ENCODE measurements around the gene REEP5. TPM values are rescaled to one million over a fixed set of nuclear protein-coding genes. Genes with fewer than 3 reads are reported as not detected.

The REEP5 gene
- polyA plus RNA-seq, 1 donor = 73.6 TPM

DNA sequence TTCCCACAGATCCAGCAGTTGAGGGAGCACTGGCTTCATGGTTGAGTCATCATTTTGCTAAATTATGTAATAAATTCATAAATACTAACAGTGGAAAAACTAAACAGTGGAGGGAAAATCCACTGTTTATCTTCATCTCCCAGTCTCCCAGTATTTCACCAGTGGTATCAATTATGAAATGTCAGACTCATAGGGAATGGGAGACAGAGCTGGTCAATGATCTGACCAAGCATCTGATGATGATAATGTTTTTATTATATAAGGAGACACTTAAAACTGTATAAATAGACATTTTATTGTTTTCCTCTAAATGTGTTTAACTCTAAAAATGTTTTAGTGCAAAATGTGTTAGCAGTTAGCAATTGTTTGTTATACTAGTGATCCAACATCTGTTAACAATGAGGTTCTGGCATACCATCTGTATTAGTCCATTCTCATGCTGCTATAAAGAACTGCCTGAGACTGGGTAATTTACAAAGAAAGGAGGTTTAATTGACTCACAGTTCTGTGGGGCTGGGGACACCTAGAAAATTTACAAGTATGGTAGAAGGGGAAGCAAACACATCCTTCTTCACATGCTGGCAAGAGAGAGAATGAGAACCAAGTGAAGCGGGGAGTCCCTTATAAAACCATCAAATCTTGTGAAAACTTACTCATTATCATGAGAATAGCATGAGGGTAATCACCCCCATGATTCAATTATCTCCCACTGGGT, 11.8 kb upstream of the REEP5 start:
- no peaks in the 10 kb centered on the region for H3K27me3 ChIP-seq (ENCODE audit: control insufficient read depth, insufficient read depth, low read length)
- no peak overlapping the region for H3K27ac ChIP-seq (ENCODE audit: low read length)
- no peaks in the 10 kb centered on the region for H3K4me1 ChIP-seq (ENCODE audit: control insufficient read depth, insufficient read depth, low read length)
- no peak for DNase-seq
- no peaks in the 10 kb centered on the region for H3K9me3 ChIP-seq (ENCODE audit: control insufficient read depth, low read depth, low read length)
- H3K36me3 ChIP-seq (ENCODE audit: control insufficient read depth, insufficient read depth, low read length) = no peaks in the 10 kb centered on the region
- no CpG with 5 or more reads among the region's 1 CpG for WGBS (ENCODE audit: insufficient coverage, low lambda C conversion rate)
- H3K4me3 ChIP-seq (ENCODE audit: low read length) = no peak overlapping the region

DNA sequence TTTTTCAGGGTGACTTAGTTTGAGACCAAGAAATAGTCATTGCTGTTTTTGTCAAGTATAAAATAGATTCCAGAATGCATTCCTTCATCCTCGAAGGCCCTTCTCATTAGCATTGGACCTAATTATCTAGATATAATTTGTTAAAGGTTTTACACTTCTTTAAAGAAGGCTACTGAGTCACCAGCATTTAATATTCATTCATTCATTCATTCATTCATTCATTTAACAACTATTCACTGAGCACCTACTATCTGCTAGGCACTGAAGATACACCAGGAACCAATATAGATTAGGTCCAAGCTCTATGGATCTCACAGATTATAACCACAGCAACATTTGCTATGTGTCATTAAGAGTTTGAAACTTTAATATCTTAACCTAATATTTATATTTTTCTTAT, 11.1 kb upstream of the REEP5 start:
- Histone ChIP-seq H3K4me1 (ENCODE audit: control insufficient read depth, insufficient read depth, low read length) (no peaks in the 10 kb centered on the region), H3K27me3 (ENCODE audit: control insufficient read depth, insufficient read depth, low read length) (no peaks in the 10 kb centered on the region), H3K36me3 (ENCODE audit: control insufficient read depth, insufficient read depth, low read length) (no peaks in the 10 kb centered on the region), H3K27ac (ENCODE audit: low read length) (no peak overlapping the region), H3K4me3 (ENCODE audit: low read length) (no peak overlapping the region), H3K9me3 (ENCODE audit: control insufficient read depth, low read depth, low read length) (no peaks in the 10 kb centered on the region)
- DNase-seq = no peak
- WGBS (ENCODE audit: insufficient coverage, low lambda C conversion rate) = 100% methylated on average over 1 of the region's 1 CpG

DNA sequence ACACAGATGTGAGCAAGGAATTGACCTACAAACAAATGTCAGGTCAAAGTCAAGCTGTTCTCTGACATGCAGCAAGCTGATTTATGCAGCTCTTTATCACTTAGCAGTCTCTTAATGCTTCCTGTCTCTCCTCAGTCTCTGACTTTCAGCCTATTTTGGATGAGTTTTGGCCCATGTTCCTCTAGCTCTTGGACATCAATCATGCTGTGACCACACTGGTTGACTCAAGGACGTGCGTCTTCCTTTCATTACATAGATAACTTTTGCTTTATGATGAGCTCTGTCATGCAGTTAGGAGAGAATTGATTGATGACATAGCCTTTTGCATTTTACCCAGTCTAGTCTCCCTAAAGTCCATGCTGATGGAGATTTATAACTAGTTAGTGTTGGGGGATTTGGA, 9.4 kb upstream of the REEP5 start:
- Histone ChIP-seq H3K36me3 (ENCODE audit: control insufficient read depth, insufficient read depth, low read length) (no peaks in the 10 kb centered on the region), H3K9me3 (ENCODE audit: control insufficient read depth, low read depth, low read length) (no peaks in the 10 kb centered on the region), H3K27ac (ENCODE audit: low read length) (no peak overlapping the region), H3K27me3 (ENCODE audit: control insufficient read depth, insufficient read depth, low read length) (no peaks in the 10 kb centered on the region), H3K4me3 (ENCODE audit: low read length) (no peak overlapping the region), H3K4me1 (ENCODE audit: control insufficient read depth, insufficient read depth, low read length) (no peaks in the 10 kb centered on the region)
- WGBS (ENCODE audit: insufficient coverage, low lambda C conversion rate) = no CpG with 5 or more reads among the region's 2 CpGs
- no peak for DNase-seq

DNA sequence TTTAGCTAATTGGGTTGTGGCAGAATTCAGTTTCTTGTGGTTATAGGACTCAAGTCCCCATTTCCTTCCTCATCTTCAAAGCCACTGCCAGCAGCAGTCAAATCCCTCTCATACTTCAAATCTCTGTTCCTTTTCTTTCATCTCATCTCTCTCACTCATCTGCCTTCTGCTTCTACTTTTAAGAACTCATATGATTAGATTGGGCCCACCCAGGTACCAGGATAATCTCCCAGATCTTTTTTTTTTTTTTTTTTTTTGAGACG, 8.0 kb upstream of the REEP5 start:
- H3K4me1 ChIP-seq (ENCODE audit: control insufficient read depth, insufficient read depth, low read length) = no peaks in the 10 kb centered on the region
- H3K27ac ChIP-seq (ENCODE audit: low read length) = no peak overlapping the region
- no CpG with 5 or more reads among the region's 1 CpG for WGBS (ENCODE audit: insufficient coverage, low lambda C conversion rate)
- DNase-seq = no peak
- H3K27me3 ChIP-seq (ENCODE audit: control insufficient read depth, insufficient read depth, low read length) = no peaks in the 10 kb centered on the region
- H3K9me3 ChIP-seq (ENCODE audit: control insufficient read depth, low read depth, low read length) = no peaks in the 10 kb centered on the region
- no peak overlapping the region for H3K4me3 ChIP-seq (ENCODE audit: low read length)
- H3K36me3 ChIP-seq (ENCODE audit: control insufficient read depth, insufficient read depth, low read length) = no peaks in the 10 kb centered on the region

DNA sequence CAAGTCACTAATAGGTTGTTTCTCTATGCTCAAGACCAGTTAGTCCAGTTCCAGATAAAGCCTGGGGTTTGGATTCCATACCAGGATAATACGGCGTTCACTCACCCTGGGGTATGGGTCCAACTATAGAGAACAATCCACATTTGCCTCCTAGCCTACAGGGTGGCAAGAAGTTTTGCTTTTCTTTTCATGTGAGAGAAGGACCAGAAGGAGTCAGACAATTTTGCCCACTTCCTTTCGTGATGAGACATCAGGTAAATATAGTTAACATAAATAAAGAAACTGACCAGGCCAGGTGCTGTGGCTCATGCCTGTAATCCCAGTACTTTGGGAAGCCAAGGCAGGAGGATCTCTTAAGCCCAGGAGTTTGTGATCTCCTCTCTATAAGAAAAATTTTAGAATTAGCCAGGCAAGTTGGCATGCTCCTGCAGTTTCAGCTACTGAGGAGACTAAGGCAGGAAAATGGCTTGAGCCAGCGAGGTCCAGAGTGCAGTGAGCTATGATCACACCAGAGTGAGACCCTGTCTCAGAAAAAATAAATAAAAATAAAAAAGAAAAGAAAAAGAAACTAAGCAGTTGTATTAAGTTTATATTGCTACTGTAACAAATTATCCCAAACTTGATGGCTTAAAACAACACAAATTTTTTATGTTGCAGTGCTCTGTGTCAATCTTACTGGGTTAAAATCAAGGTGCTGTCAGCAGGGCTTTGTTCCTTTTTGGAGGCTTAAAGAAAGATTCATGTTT, 7.5 kb upstream of the REEP5 start:
- WGBS (ENCODE audit: insufficient coverage, low lambda C conversion rate) = 86% methylated on average over 1 of the region's 4 CpGs
- H3K4me3 ChIP-seq (ENCODE audit: low read length) = no peak overlapping the region
- no peak overlapping the region for H3K27ac ChIP-seq (ENCODE audit: low read length)
- H3K4me1 ChIP-seq (ENCODE audit: control insufficient read depth, insufficient read depth, low read length) = no peaks in the 10 kb centered on the region
- no peaks in the 10 kb centered on the region for H3K9me3 ChIP-seq (ENCODE audit: control insufficient read depth, low read depth, low read length)
- DNase-seq = no peak
- no peaks in the 10 kb centered on the region for H3K36me3 ChIP-seq (ENCODE audit: control insufficient read depth, insufficient read depth, low read length)
- no peaks in the 10 kb centered on the region for H3K27me3 ChIP-seq (ENCODE audit: control insufficient read depth, insufficient read depth, low read length)

DNA sequence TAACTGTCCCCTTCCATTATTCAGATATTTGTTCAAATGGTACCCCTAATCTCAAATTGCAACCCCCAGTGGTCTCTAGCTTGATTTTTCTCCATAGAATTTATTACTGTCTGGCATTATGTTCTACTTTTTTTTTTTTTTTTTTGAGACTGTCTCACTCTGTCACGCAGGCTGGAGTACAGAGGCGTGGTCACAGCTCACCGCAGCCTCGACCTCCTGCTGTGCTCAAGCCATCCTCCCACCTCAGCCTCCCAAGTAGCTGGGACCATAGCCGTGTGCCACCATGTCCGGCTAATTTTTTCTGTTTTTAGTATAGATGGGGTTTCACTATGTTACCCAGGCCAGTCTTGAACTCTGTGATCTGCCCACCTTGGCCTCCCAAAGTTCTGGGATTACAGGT, 2.0 kb upstream of the REEP5 start:
- H3K4me1 ChIP-seq (ENCODE audit: control insufficient read depth, insufficient read depth, low read length) = no peaks in the 10 kb centered on the region
- no peak overlapping the region for H3K4me3 ChIP-seq (ENCODE audit: low read length)
- WGBS (ENCODE audit: insufficient coverage, low lambda C conversion rate) = no CpG with 5 or more reads among the region's 6 CpGs
- H3K27me3 ChIP-seq (ENCODE audit: control insufficient read depth, insufficient read depth, low read length) = no peaks in the 10 kb centered on the region
- no peak for DNase-seq
- H3K9me3 ChIP-seq (ENCODE audit: control insufficient read depth, low read depth, low read length) = no peaks in the 10 kb centered on the region
- no peak overlapping the region for H3K27ac ChIP-seq (ENCODE audit: low read length)
- H3K36me3 ChIP-seq (ENCODE audit: control insufficient read depth, insufficient read depth, low read length) = peaks cover 8% of the 10 kb centered on the region

DNA sequence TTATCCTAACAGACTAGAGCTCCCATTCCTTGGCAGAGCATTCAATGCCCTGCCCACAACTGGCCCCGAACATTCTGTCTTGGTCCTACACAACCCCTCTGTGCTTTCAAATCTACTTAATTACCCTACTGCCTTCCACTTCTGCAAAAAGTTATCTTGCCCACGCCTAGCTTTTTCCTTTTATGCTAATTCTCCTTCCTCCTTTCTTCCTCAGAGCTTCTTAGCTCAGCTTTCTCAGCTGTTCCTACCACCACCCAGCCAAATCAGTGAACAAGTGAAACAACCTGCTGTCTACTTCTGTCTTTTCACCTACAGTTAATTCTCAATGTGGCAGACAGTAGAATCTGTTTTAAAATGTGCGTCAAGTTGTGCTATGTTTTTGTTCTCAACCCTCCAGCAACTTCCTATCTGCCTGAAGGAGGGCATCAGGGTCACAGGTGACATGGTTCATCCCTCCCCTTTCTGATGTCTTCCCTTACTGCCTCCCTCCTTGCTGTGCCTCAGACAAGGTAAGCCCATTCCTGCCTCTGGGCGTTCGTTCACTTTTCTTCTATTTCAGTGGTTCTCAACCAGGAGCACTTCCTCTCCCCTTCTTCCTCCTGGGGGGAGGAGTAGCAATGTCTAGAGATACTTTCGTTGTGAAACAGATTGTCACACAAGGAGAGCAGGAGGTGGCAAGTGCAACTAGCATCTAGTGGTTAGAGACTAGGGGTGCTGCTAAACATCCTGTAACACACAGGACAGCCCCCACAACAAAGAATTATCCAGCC, 1.3 kb upstream of the REEP5 start:
- DNase-seq = no peak
- H3K4me3 ChIP-seq (ENCODE audit: low read length) = no peak overlapping the region
- 66% methylated on average over 2 of the region's 6 CpGs for WGBS (ENCODE audit: insufficient coverage, low lambda C conversion rate)

DNA sequence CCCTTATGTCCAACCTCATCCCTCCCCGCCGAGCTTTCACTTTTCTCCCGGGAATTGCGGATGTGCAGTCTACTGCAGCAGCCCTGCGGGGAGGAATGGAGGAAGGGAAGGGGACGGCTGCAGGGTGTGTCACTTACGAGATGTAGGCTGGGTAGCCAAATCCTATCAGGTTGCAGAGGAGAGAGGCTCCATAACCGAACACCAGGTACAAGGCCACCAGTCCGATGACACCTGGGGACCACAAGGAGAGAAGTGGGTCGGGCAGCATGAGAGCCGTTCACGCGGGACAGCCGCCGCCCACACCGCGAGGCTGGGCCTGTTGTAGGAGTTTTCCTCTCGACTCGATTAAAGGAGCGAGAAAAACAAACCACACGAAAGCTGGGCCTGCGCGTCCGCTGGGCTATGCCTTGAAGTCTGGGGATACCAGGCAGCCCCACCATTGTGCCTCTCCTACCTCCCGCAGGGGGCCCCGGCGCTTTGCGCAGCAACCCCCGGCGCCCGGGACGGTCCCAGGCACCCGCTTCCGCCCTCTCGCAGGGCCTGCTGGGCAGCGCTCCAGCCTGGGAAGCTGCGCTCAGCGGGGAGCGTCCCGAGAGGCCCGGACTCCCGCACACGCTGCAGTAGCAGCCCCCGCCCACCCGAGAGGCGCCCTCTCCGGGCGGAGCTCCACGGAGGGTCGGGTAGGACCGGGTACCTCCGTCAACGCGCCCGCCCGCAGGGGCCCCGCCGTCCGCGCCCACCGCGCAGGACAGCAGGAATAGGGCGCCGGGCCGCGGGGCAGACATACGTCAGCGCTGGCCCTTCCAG, 798 bp downstream of the REEP5 start:
- no peaks in the 10 kb centered on the region for H3K4me1 ChIP-seq (ENCODE audit: control insufficient read depth, insufficient read depth, low read length)
- peaks cover 32% of the 10 kb centered on the region for H3K36me3 ChIP-seq (ENCODE audit: control insufficient read depth, insufficient read depth, low read length)
- H3K27me3 ChIP-seq (ENCODE audit: control insufficient read depth, insufficient read depth, low read length) = no peaks in the 10 kb centered on the region
- WGBS (ENCODE audit: insufficient coverage, low lambda C conversion rate) = no CpG with 5 or more reads among the region's 68 CpGs
- peak overlapping the region; percentile 93 for H3K4me3 ChIP-seq (ENCODE audit: low read length)
- H3K9me3 ChIP-seq (ENCODE audit: control insufficient read depth, low read depth, low read length) = no peaks in the 10 kb centered on the region
- peak overlapping the region; percentile 96 for H3K27ac ChIP-seq (ENCODE audit: low read length)
- peak; percentile 68 to 87 for DNase-seq

More for the DNA sequence above, 1.3 kb upstream of the REEP5 start:
- Histone ChIP-seq H3K36me3 (ENCODE audit: control insufficient read depth, insufficient read depth, low read length) (peaks cover 14% of the 10 kb centered on the region), H3K27ac (ENCODE audit: low read length) (no peak overlapping the region), H3K9me3 (ENCODE audit: control insufficient read depth, low read depth, low read length) (no peaks in the 10 kb centered on the region), H3K27me3 (ENCODE audit: control insufficient read depth, insufficient read depth, low read length) (no peaks in the 10 kb centered on the region), H3K4me1 (ENCODE audit: control insufficient read depth, insufficient read depth, low read length) (no peaks in the 10 kb centered on the region)

DNA sequence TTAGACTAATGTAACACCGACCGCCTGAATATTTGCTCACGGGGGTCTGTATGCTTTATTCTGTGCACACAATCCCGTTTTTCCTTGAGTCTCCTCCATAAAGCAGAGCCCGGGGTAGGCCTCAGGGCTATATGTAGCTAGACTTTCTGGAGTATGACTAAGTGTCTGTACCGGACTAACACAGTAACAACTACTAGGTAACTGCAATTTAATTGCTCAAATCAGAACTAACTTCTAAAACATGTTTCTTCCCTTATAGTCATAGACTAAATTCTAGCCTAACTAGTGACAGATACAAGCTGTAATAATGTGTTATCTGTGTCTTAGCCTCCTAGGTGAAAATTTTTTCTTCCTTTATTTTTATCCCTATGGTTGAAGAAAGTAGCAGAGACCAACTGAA, 2.1 kb downstream of the REEP5 start:
- Histone ChIP-seq H3K4me3 (ENCODE audit: low read length) (no peak overlapping the region), H3K9me3 (ENCODE audit: control insufficient read depth, low read depth, low read length) (no peaks in the 10 kb centered on the region), H3K27ac (ENCODE audit: low read length) (no peak overlapping the region), H3K4me1 (ENCODE audit: control insufficient read depth, insufficient read depth, low read length) (no peaks in the 10 kb centered on the region), H3K36me3 (ENCODE audit: control insufficient read depth, insufficient read depth, low read length) (peaks cover 34% of the 10 kb centered on the region), H3K27me3 (ENCODE audit: control insufficient read depth, insufficient read depth, low read length) (no peaks in the 10 kb centered on the region)
- no CpG with 5 or more reads among the region's 6 CpGs for WGBS (ENCODE audit: insufficient coverage, low lambda C conversion rate)
- no peak for DNase-seq

DNA sequence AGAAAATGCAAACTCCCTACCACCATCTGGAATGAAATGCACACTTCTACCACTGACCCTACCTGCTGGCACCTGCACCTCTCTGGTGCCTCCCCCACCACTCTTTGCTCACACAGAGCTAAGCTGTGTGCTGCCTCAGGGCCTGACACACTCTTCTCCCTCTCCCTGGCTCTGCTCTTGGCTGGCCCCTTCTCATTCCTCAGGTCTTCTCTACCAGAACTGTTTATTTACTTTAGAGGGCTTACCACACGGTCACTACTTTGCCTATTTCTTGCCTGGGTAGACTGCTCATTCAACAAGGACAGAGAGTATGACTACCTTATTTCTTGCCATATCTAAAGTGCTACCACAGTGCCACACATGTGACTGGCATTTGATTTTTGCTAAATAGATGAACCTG, 3.3 kb downstream of the REEP5 start:
- H3K27me3 ChIP-seq (ENCODE audit: control insufficient read depth, insufficient read depth, low read length) = no peaks in the 10 kb centered on the region
- H3K4me1 ChIP-seq (ENCODE audit: control insufficient read depth, insufficient read depth, low read length) = no peaks in the 10 kb centered on the region
- H3K4me3 ChIP-seq (ENCODE audit: low read length) = no peak overlapping the region
- no peaks in the 10 kb centered on the region for H3K9me3 ChIP-seq (ENCODE audit: control insufficient read depth, low read depth, low read length)
- WGBS (ENCODE audit: insufficient coverage, low lambda C conversion rate) = 71% methylated on average over 1 of the region's 1 CpG
- peaks cover 38% of the 10 kb centered on the region for H3K36me3 ChIP-seq (ENCODE audit: control insufficient read depth, insufficient read depth, low read length)
- H3K27ac ChIP-seq (ENCODE audit: low read length) = no peak overlapping the region
- no peak for DNase-seq

All from large intestine (tissue), 3 donors.